HCT116 (cell line): ENCODE results near the gene GLDN. TPM values are rescaled to one million over a fixed set of nuclear protein-coding genes. Genes with fewer than 3 reads are reported as not detected.

Experiments
- ATAC-seq: fragments of 200-7000 bp; cut with Tn5 transposase; 2 replicates; pipeline ENCODE4 v1.9.1; 2020; ENCODE audit warnings: mild to moderate bottlenecking, moderate library complexity
- BruUV-seq: library from RNA; stranded (reverse); fragments of 400-500 nt; replicated peaks from 2 replicates; lab custom pipeline; 2021; lab: Mats Ljungman, UMichigan
- CTCF ChIA-PET: fragments of 300-600 bp; sonication (Branson Sonifier 250); formaldehyde crosslinking; loops from one replicate; lab custom pipeline; 2021; ENCODE audit warnings: antibody characterized with exemption; lab: Charles Lee
- POLR2A ChIA-PET: fragments of 300-600, 350-600 bp; sonication (Branson Sonifier 250); formaldehyde crosslinking; loops from one replicate; lab custom pipeline; 2021; ENCODE audit warnings: antibody characterized with exemption; lab: Charles Lee
- RAD21 ChIA-PET, 2 experiments: fragments of 300-600 bp; sonication (Branson Sonifier 250); formaldehyde crosslinking; loops; one replicate each; lab custom pipeline; 2023; ENCODE audit warnings: low total read pairs in 2 of 2; ENCODE audit not compliant: uncharacterized antibody in 2 of 2, unreplicated experiment in 2 of 2, low non-redundant PET in 1 of 2; lab: Charles Lee
- DNase-seq: peaks from one replicate; pipeline ENCODE4 v3.0.0-alpha.2; 2010; ENCODE audit warnings: low read depth, low spot score
- H2AFZ ChIP-seq: fragments of 200-600 bp; shearing (Covaris generic), sonication (generic); 2 replicates; pipeline ENCODE4 v1.6.1; 2017; ENCODE audit warnings: low read depth, mixed run types, mixed read lengths, antibody characterized with exemption, low read length; ENCODE audit not compliant: poor library complexity, severe bottlenecking
- H3K27ac ChIP-seq: 2 replicates; pipeline ENCODE4 v1.5.1; 2012; ENCODE audit warnings: low read depth, low read length
- H3K27me3 ChIP-seq: fragments of 200-600 bp; sonication (generic); 2 replicates; pipeline ENCODE4 v1.6.1; 2016; ENCODE audit warnings: mixed run types, low read length, mixed read lengths; ENCODE audit not compliant: insufficient read depth
- H3K36me3 ChIP-seq, 2 experiments: fragments of 200-500 bp in 1 of 2; fragments of 200-600 bp in 1 of 2; sonication (Bioruptor generic) in 1 of 2; sonication (generic) in 1 of 2; 2 replicates each; pipeline versions ENCODE4 v1.5.1 to v1.6.1; 2014 to 2016; ENCODE audit warnings: low read length in 2 of 2, inconsistent platforms in 1 of 2, mixed read lengths in 1 of 2, mixed run types in 1 of 2; ENCODE audit not compliant: insufficient read depth in 2 of 2, control insufficient read depth in 1 of 2
- H3K4me1 ChIP-seq, 2 experiments: fragments of 200-600 bp in 1 of 2; sonication (generic) in 1 of 2; 2 replicates each; pipeline versions ENCODE4 v1.5.1 to v1.6.1; 2012 to 2017; ENCODE audit warnings: low read length in 2 of 2, inconsistent platforms in 1 of 2, mild to moderate bottlenecking in 1 of 2, mixed read lengths in 1 of 2, mixed run types in 1 of 2, moderate library complexity in 1 of 2; ENCODE audit not compliant: insufficient read depth in 2 of 2, control insufficient read depth in 1 of 2
- H3K4me2 ChIP-seq: fragments of 200-600 bp; sonication (generic); 2 replicates; pipeline ENCODE4 v1.6.1; 2017; ENCODE audit warnings: mixed run types, low read length, mixed read lengths
- H3K4me3 ChIP-seq, 2 experiments: fragments of 200-600 bp in 1 of 2; sonication (generic) in 1 of 2; replicated peaks in 1 of 2; 2 replicates each; pipeline ENCODE4 v1.5.1; 2011 to 2016; ENCODE audit warnings: low read length in 2 of 2, control low read depth in 1 of 2, low read depth in 1 of 2, mild to moderate bottlenecking in 1 of 2, mixed read lengths in 1 of 2, mixed run types in 1 of 2
- H3K79me2 ChIP-seq: fragments of 200-600 bp; sonication (generic); 2 replicates; pipeline ENCODE4 v1.6.1; 2017; ENCODE audit warnings: mild to moderate bottlenecking, mixed run types, low read length, moderate library complexity, mixed read lengths; ENCODE audit not compliant: insufficient read depth
- H3K9ac ChIP-seq: fragments of 200-600 bp; sonication (generic); 2 replicates; pipeline ENCODE4 v1.6.1; 2016; ENCODE audit warnings: low read length, mixed read lengths
- H3K9me2 ChIP-seq: fragments of 200-600 bp; sonication (generic), shearing (Covaris generic); 2 replicates; pipeline ENCODE4 v1.6.1; 2017; ENCODE audit warnings: mixed run types, mild to moderate bottlenecking, moderate library complexity; ENCODE audit not compliant: insufficient read depth
- H3K9me3 ChIP-seq, 2 experiments: fragments of 200-500 bp in 1 of 2; fragments of 200-600 bp in 1 of 2; sonication (Bioruptor generic) in 1 of 2; sonication (generic) in 1 of 2; 2 replicates each; pipeline ENCODE4 v1.6.1; 2014 to 2017; ENCODE audit warnings: low read length in 2 of 2, mixed read lengths in 2 of 2, inconsistent platforms in 1 of 2, low read depth in 1 of 2, mild to moderate bottlenecking in 1 of 2, mixed run types in 1 of 2, moderate library complexity in 1 of 2; ENCODE audit not compliant: control insufficient read depth in 1 of 2, insufficient read depth in 1 of 2
- H4K20me1 ChIP-seq: fragments of 200-600 bp; sonication (generic), shearing (Covaris generic); 2 replicates; pipeline ENCODE4 v1.6.1; 2017; ENCODE audit warnings: mixed run types, mild to moderate bottlenecking, moderate library complexity; ENCODE audit not compliant: insufficient read depth
- CBX3 ChIP-seq: IDR thresholded peaks from 2 replicates; pipeline ENCODE4 v1.6.1; 2012; ENCODE audit warnings: low read depth
- CEBPB ChIP-seq: IDR thresholded peaks from 2 replicates; pipeline ENCODE4 v1.6.1; 2012; ENCODE audit warnings: low read depth
- CTCF ChIP-seq, 3 experiments: fragments of 200-600 bp in 1 of 3; sonication (generic) in 1 of 3; IDR thresholded peaks in 2 of 3; conservative IDR thresholded peaks in 1 of 3; 2 replicates each; pipeline ENCODE4 v1.5.1; 2012 to 2017; ENCODE audit warnings: low read depth in 2 of 3, low read length in 2 of 3, antibody characterized with exemption in 1 of 3, borderline replicate concordance in 1 of 3, control low read depth in 1 of 3, mild to moderate bottlenecking in 1 of 3, mixed read lengths in 1 of 3, mixed run types in 1 of 3, moderate library complexity in 1 of 3; ENCODE audit not compliant: insufficient read depth in 1 of 3
- ELF1 ChIP-seq: IDR thresholded peaks from 2 replicates; pipeline ENCODE4 v1.6.1; 2012; ENCODE audit warnings: low read depth, borderline replicate concordance
- EZH2phosphoT487 ChIP-seq: fragments of 200-600 bp; IDR thresholded peaks from 2 replicates; pipeline ENCODE4 v1.6.1; 2018; ENCODE audit warnings: antibody characterized with exemption, borderline replicate concordance
- FOSL1 ChIP-seq: IDR thresholded peaks from 2 replicates; pipeline ENCODE4 v1.6.1; 2012; ENCODE audit warnings: low read depth
- POLR2A ChIP-seq: IDR thresholded peaks from 2 replicates; pipeline ENCODE4 v1.7.0; 2011; ENCODE audit warnings: borderline replicate concordance; ENCODE audit not compliant: insufficient read depth, insufficient read length; ENCODE audit errors: extremely low read depth
- RAD21 ChIP-seq: IDR thresholded peaks from 2 replicates; pipeline ENCODE4 v1.6.1; 2012; ENCODE audit warnings: low read depth, mild to moderate bottlenecking
- SIN3A ChIP-seq: IDR thresholded peaks from 2 replicates; pipeline ENCODE4 v1.6.1; 2012; ENCODE audit warnings: low read depth
- SRF ChIP-seq: IDR thresholded peaks from 2 replicates; pipeline ENCODE4 v1.6.1; 2012; ENCODE audit warnings: low read depth
- YY1 ChIP-seq: IDR thresholded peaks from 2 replicates; pipeline ENCODE4 v1.6.1; 2011; ENCODE audit warnings: low read length, low read depth, moderate library complexity, mild to moderate bottlenecking; ENCODE audit not compliant: insufficient replicate concordance; ENCODE audit errors: extremely low read depth
- ZBTB33 ChIP-seq: IDR thresholded peaks from 2 replicates; pipeline ENCODE4 v1.6.1; 2011; ENCODE audit warnings: mild to moderate bottlenecking, low read length, moderate library complexity; ENCODE audit not compliant: insufficient replicate concordance; ENCODE audit errors: extremely low read depth
- ZFX ChIP-seq: fragments of 450-650 bp; IDR thresholded peaks from 2 replicates; pipeline ENCODE4 v1.6.1; 2017
- ZNF274 ChIP-seq: fragments of 200-500 bp; sonication (Bioruptor generic); IDR thresholded peaks from 2 replicates; pipeline ENCODE4 v1.6.1; 2014; ENCODE audit warnings: mild to moderate bottlenecking, low read depth, low read length, inconsistent platforms
- intact Hi-C: fragments of 100-400 bp; cut with micrococcal nuclease; formaldehyde crosslinking; loops from 2 replicates; pipeline ENCODE4 v1.10.0; 2022
- total RNA-seq: library from RNA; stranded (reverse); gene quantifications from one replicate; pipeline ENCODE4 v1.2.1, GENCODE V29; 2021; ENCODE audit not compliant: unreplicated experiment

The GLDN gene
- total RNA-seq, 1 experiment from 2014 or later: 3.0 TPM

DNA sequence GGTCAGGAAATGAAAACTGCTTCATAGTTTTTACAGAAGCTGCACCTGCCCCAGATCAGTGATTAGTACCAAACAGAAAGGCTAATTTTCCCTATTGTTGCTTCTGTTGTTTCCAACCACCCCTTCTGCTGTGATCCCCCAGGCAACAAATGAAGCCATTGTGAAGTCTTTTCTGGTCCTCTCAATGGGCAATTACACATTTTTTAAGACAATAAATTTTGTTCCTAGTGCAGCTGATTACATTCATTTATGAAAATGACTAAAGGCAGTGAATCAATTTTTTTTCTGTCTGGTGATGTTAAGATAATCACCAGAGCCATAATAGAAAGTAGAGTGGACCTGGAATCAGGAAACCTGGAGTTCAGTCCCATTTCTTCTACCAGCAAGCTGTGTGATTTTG lies 32.7 kb downstream of the GLDN start:
- intact Hi-C loops: no loop called here
- no peaks in the 10 kb centered on the region for H3K79me2 ChIP-seq
- DNase-seq: no peak
- POLR2A ChIA-PET: interaction anchor here (0.7 kb wide), 1 partner anchor 13 kb away, joined by 3 read pairs; no protein-coding TSS in a partner anchor
- no peak overlapping the region for H2AFZ ChIP-seq
- no peaks in the 10 kb centered on the region for H3K9me3 ChIP-seq
- no peaks in the 10 kb centered on the region for H3K36me3 ChIP-seq
- no peak overlapping the region for H3K9ac ChIP-seq
- TF ChIP-seq CEBPB: no peak
- no peak for TF ChIP-seq RAD21
- no peak for TF ChIP-seq CBX3
- no peak for TF ChIP-seq YY1
- TF ChIP-seq EZH2phosphoT487: no peak
- TF ChIP-seq SRF: no peak
- TF ChIP-seq ZBTB33: no peak
- no peak for TF ChIP-seq FOSL1
- no peak for TF ChIP-seq CTCF (IDR thresholded peaks at IDR 0.05 in 2 of 3, conservative IDR thresholded peaks at IDR 0.05 in 1 of 3; ENCODE audit: borderline replicate concordance in 1 of 3, insufficient read depth in 1 of 3, low read depth in 2 of 3, low read length in 2 of 3)
- TF ChIP-seq SIN3A: no peak
- TF ChIP-seq ZFX: no peak
- TF ChIP-seq ZNF274: no peak
- TF ChIP-seq POLR2A: no peak
- no peak for TF ChIP-seq ELF1
- TF ChIP-seq, all 23 proteins: peak for 0
- no peak for ATAC-seq
- CTCF ChIA-PET: no interaction called here
- no peak overlapping the region for H3K27ac ChIP-seq
- no peaks in the 10 kb centered on the region for H3K9me2 ChIP-seq
- no peaks in the 10 kb centered on the region for H3K4me1 ChIP-seq
- H4K20me1 ChIP-seq: no peaks in the 10 kb centered on the region
- BruUV-seq: no TSS peak
- no peak overlapping the region for H3K4me3 ChIP-seq
- H3K4me2 ChIP-seq: no peak overlapping the region
- RAD21 ChIA-PET: no interaction called here
- no peaks in the 10 kb centered on the region for H3K27me3 ChIP-seq
